Measurements from ENCODE around the gene LRTM1.

DNA sequence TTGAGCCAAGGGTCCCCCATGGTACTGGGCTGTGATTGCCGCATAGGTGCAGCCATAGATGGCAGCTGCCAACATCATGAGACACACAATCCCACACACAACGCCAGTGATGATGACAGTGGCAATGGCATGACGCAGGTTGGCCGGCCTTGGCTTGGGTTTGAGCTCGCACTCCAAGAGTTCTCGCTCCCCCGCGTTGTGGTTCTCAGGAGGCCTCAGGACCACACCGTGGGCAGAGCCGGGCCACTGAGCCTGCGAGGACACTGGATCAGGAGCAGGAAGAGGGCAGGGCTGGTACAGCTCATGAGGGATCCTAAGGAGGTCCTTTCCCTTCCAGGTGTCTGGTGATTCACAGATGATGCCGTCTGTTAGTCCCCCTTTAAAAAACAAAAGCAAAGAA, 9.3 kb downstream of the LRTM1 start:
- TF ChIP-seq YY1 (IDR thresholded peaks at IDR 0.05; ENCODE audit: extremely low read depth, insufficient replicate concordance, low read depth, low read length) (no peak), CTCF (IDR thresholded peaks at IDR 0.05 in 2 of 3, conservative IDR thresholded peaks at IDR 0.05 in 1 of 3; ENCODE audit: borderline replicate concordance in 1 of 3, insufficient read depth in 1 of 3, low read depth in 2 of 3, low read length in 2 of 3) (no peak)

All from HCT116 (cell line).